ENCODE results near the gene SOX10.

DNA sequence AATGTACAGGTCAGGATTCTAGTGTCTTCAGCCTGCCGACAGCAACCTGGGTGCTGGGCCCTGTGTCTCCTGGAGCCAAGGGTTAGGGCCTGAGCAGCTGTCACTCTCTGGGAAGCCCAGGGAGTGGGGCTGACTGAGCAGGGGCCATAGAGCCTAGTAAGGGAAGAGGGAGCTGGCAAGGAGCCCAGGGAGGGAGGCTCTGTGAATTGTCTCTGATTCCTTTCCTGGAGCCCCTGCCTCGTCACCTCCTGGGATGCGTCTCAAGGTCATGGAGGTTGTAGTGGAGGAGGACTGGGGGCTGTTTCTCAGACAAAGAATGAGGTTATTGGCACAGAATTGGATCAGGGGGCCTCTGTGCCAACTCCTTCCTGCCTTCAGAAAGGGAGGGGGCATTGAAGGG lies 11.8 kb downstream of the SOX10 start:
- TF ChIP-seq, protein P1, sequence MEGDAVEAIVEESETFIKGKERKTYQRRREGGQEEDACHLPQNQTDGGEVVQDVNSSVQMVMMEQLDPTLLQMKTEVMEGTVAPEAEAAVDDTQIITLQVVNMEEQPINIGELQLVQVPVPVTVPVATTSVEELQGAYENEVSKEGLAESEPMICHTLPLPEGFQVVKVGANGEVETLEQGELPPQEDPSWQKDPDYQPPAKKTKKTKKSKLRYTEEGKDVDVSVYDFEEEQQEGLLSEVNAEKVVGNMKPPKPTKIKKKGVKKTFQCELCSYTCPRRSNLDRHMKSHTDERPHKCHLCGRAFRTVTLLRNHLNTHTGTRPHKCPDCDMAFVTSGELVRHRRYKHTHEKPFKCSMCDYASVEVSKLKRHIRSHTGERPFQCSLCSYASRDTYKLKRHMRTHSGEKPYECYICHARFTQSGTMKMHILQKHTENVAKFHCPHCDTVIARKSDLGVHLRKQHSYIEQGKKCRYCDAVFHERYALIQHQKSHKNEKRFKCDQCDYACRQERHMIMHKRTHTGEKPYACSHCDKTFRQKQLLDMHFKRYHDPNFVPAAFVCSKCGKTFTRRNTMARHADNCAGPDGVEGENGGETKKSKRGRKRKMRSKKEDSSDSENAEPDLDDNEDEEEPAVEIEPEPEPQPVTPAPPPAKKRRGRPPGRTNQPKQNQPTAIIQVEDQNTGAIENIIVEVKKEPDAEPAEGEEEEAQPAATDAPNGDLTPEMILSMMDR (conservative IDR thresholded peaks at IDR 0.05; ENCODE audit: low read length), result no peak
- no peak for TF ChIP-seq EZH2phosphoT487 (IDR thresholded peaks at IDR 0.05; ENCODE audit: borderline replicate concordance, low read depth, low read length)

All from OCI-LY7 (cell line).